Astrocyte (in vitro differentiated cells and primary cell): ENCODE measurements around the gene AK5.

ENCODE experiments used
- EZH2 ChIP-seq: IDR thresholded peaks from 2 replicates; pipeline ENCODE4 v1.6.1; 2012; ENCODE audit warnings: mild to moderate bottlenecking, low read length, inconsistent platforms; ENCODE audit not compliant: insufficient read depth
- TF ChIP-seq, protein P1 (sequence below): IDR thresholded peaks from 2 replicates; pipeline ENCODE4 v1.5.1; 2011; ENCODE audit warnings: low read depth, mild to moderate bottlenecking, inconsistent platforms, low read length, moderate library complexity; ENCODE audit not compliant: insufficient read depth

DNA sequence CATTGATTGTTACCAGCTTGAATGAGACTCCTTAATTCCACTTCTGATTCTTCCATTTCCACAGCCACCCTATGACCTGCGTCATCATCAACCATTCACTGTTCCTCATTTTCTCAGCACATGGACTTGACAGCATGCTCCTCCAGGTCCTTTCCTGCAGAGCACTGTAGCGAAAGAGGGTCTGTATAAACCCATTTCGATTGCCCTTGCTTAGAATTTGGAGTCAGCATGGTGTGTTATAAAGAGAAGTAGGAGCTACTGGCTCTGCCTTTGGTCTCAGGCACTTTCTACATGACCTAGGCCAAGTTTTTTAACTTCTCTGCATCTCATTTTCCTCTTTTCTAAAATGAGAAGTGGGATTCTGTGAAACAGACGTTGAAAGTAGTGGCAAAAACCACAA lies 133.8 kb downstream of the AK5 start:
- TF ChIP-seq EZH2: no peak
- TF ChIP-seq, protein P1, sequence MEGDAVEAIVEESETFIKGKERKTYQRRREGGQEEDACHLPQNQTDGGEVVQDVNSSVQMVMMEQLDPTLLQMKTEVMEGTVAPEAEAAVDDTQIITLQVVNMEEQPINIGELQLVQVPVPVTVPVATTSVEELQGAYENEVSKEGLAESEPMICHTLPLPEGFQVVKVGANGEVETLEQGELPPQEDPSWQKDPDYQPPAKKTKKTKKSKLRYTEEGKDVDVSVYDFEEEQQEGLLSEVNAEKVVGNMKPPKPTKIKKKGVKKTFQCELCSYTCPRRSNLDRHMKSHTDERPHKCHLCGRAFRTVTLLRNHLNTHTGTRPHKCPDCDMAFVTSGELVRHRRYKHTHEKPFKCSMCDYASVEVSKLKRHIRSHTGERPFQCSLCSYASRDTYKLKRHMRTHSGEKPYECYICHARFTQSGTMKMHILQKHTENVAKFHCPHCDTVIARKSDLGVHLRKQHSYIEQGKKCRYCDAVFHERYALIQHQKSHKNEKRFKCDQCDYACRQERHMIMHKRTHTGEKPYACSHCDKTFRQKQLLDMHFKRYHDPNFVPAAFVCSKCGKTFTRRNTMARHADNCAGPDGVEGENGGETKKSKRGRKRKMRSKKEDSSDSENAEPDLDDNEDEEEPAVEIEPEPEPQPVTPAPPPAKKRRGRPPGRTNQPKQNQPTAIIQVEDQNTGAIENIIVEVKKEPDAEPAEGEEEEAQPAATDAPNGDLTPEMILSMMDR: no peak
